Endothelial cell of umbilical vein (primary cell): ENCODE results near the gene ARHGAP22.

Experiments used
- CTCF ChIP-seq, 2 donors: IDR thresholded peaks; 1 replicate in 1 of 2; 2 replicates in 1 of 2; pipeline ENCODE4 v1.5.1; 2011; ENCODE audit warnings: low read length in 2 of 2, mild to moderate bottlenecking in 2 of 2, moderate library complexity in 2 of 2, control low read depth in 1 of 2, inconsistent platforms in 1 of 2, low read depth in 1 of 2; ENCODE audit not compliant: insufficient read depth in 1 of 2; ENCODE audit errors: extremely low read depth in 1 of 2
- POLR2A ChIP-seq: IDR thresholded peaks from 2 replicates; pipeline ENCODE4 v1.6.1; 2012; ENCODE audit warnings: low read depth, mild to moderate bottlenecking, control low read depth, low read length

- no peak for TF ChIP-seq POLR2A
- no peak for TF ChIP-seq CTCF (IDR thresholded peaks at IDR 0.05; ENCODE audit: extremely low read depth in 1 of 2, insufficient read depth in 1 of 2, low read depth in 1 of 2, low read length in 2 of 2)
Observed at GRCh38 chr10:48416584-48417232, 188.2 kb downstream of the ARHGAP22 start.
